NCI-H1417 treated with DMSO at 0.1 percent for 48 hours (cell line): ENCODE results near the gene JAKMIP3.

ENCODE experiments used
- DNase-seq: peaks from one replicate; lab custom pipeline; 2025; lab: John Stamatoyannopoulos, UW

Gene JAKMIP3

GRCh38 chr10:132043861-132044695 lies 21.7 kb upstream of the JAKMIP3 start:
- DNase-seq: no peak

- DNase-seq: no peak
These were observed 20.9 kb upstream of the JAKMIP3 start for GRCh38 chr10:132044803-132045202.

GRCh38 chr10:132045324-132045723 lies 20.4 kb upstream of the JAKMIP3 start:
- no peak for DNase-seq

GRCh38 chr10:132047575-132048293 lies 18.0 kb upstream of the JAKMIP3 start:
- no peak for DNase-seq

- DNase-seq: no peak
These were observed 17.5 kb upstream of the JAKMIP3 start for GRCh38 chr10:132048294-132048667.

GRCh38 chr10:132050191-132050590 lies 15.6 kb upstream of the JAKMIP3 start:
- DNase-seq: no peak

GRCh38 chr10:132052124-132052523 lies 13.6 kb upstream of the JAKMIP3 start:
- no peak for DNase-seq

- DNase-seq: no peak
These were observed 11.2 kb upstream of the JAKMIP3 start for GRCh38 chr10:132054564-132054963.

- DNase-seq: no peak
These were observed 10.1 kb upstream of the JAKMIP3 start for GRCh38 chr10:132055616-132056015.

- DNase-seq: no peak
These were observed 9.1 kb upstream of the JAKMIP3 start for GRCh38 chr10:132056663-132057062.

- DNase-seq: no peak
These were observed 8.5 kb upstream of the JAKMIP3 start for GRCh38 chr10:132057191-132057681.

- no peak for DNase-seq
These were observed 7.5 kb upstream of the JAKMIP3 start for GRCh38 chr10:132058111-132058745.

- no peak for DNase-seq
These were observed 6.7 kb upstream of the JAKMIP3 start for GRCh38 chr10:132058793-132059759.

- no peak for DNase-seq
These were observed 5.8 kb upstream of the JAKMIP3 start for GRCh38 chr10:132059760-132060508.

- no peak for DNase-seq
These were observed 4.7 kb upstream of the JAKMIP3 start for GRCh38 chr10:132061030-132061429.

GRCh38 chr10:132061465-132061864 lies 4.3 kb upstream of the JAKMIP3 start:
- DNase-seq: no peak

GRCh38 chr10:132062116-132062515 lies 3.6 kb upstream of the JAKMIP3 start:
- no peak for DNase-seq

GRCh38 chr10:132062641-132063390 lies 2.9 kb upstream of the JAKMIP3 start:
- no peak for DNase-seq

- DNase-seq: no peak
These were observed 2.3 kb upstream of the JAKMIP3 start for GRCh38 chr10:132063432-132063831.
